Measurements from ENCODE around the gene GCAT.

GCAT gene

DNA sequence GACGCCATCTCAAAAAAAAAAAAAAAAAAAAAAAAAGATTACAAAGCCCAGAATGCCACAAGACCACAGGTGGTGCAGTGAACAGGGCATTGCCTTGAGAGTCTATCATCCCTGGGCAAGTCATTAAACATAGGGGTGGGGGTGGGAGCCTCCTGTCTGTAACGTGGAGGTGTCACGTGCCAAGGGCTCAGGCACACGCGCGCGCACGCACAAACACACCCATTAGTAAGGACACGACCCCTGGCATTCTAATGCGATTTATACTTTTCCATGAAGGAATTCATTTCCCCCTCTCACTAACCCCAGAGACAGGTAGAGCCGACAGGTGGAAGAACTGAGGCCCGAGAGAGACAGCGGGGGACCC lies 5.8 kb upstream of the GCAT start:
- H3K27me3 ChIP-seq (replicated peaks; ENCODE audit: control insufficient read depth, insufficient read depth, low read length, poor library complexity, severe bottlenecking): peaks cover 28% of the 10 kb centered on the region
- H3K9me3 ChIP-seq (ENCODE audit: control insufficient read depth, low read length): no peaks in the 10 kb centered on the region
- DNase-seq: no peak
- H3K4me1 ChIP-seq (ENCODE audit: control insufficient read depth, insufficient read depth, low read length, poor library complexity, severe bottlenecking): peaks cover 22% of the 10 kb centered on the region
- H3K36me3 ChIP-seq (ENCODE audit: control insufficient read depth, insufficient read depth, low read length): no peaks in the 10 kb centered on the region
- H3K27ac ChIP-seq (ENCODE audit: insufficient read depth, low read length, poor library complexity, severe bottlenecking): no peak overlapping the region
- H3K4me3 ChIP-seq (ENCODE audit: insufficient read depth, low read depth, low read length, poor library complexity, severe bottlenecking): peak overlapping the region; percentile 62

DNA sequence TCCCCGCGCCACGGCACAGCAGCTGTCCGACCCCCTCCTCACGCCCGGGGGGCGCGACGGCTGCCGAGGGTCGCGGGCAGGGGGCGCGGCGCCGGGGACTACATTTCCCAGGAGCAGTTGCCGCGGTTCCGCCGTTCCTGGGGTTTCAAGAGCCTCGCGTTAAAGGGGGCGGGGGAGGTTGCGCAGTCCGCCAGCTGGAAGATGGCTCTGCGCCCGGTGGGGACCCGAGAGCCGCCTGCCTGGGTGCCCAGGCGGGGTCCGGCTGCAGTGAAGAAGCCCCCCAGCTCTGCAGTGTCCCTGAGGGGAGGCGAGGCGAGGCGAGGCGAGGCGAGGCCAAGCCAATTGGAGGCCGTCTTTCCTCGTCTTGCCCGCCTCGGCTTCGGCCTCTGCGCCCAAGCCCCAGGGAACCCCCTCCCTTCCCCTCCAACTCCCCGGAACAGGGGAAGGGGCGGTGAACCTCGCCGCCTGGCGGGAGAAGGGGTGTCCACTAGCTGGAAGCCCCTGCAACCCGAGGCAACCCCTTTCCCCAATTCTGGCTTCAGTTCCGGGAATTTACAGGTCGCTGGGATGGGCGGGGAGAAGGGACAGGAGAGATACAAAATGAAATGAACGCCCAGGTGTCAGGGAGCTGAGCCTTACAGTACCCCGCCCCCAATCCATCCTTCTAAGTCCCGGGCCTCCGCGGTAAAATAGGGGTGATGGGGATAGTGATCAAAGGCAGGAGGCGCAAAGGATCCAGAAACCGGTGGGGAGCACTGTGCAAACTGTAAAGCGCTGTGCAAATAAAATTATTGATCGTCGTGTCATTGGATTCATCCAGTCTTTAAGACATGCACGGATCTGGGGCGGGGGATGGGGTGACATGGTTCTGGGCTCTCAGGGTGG lies 5.2 kb upstream of the GCAT start:
- Histone ChIP-seq H3K9me3 (ENCODE audit: control insufficient read depth, low read length) (no peaks in the 10 kb centered on the region), H3K36me3 (ENCODE audit: control insufficient read depth, insufficient read depth, low read length) (no peaks in the 10 kb centered on the region), H3K27me3 (replicated peaks; ENCODE audit: control insufficient read depth, insufficient read depth, low read length, poor library complexity, severe bottlenecking) (peaks cover 35% of the 10 kb centered on the region), H3K4me1 (ENCODE audit: control insufficient read depth, insufficient read depth, low read length, poor library complexity, severe bottlenecking) (peaks cover 28% of the 10 kb centered on the region), H3K27ac (ENCODE audit: insufficient read depth, low read length, poor library complexity, severe bottlenecking) (no peak overlapping the region), H3K4me3 (ENCODE audit: insufficient read depth, low read depth, low read length, poor library complexity, severe bottlenecking) (peak overlapping the region; percentile 62)
- DNase-seq: no peak

DNA sequence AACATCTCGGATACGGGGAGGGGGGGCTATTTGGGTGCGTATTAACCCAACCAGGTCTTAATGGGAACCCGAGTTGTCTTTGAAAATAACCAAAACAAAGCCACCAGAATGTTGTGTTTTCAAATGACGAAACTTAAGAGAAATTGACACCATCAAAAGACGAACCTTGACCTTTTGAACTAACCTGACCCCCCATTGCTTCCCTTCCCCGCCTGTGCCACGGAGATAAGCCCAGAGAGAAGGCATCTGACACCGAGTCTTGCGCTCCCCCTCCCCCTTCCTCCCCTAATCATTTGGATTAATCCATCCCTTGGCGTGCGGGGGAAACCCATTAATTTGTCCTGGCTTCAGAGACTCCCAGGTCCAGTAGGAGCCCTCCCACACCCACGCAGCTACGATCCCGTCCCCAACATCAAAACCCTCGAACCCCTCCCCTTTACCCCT lies 4.5 kb upstream of the GCAT start:
- Histone ChIP-seq H3K27ac (ENCODE audit: insufficient read depth, low read length, poor library complexity, severe bottlenecking) (no peak overlapping the region), H3K4me3 (ENCODE audit: insufficient read depth, low read depth, low read length, poor library complexity, severe bottlenecking) (peak overlapping the region; percentile 62), H3K36me3 (ENCODE audit: control insufficient read depth, insufficient read depth, low read length) (no peaks in the 10 kb centered on the region), H3K9me3 (ENCODE audit: control insufficient read depth, low read length) (no peaks in the 10 kb centered on the region), H3K4me1 (ENCODE audit: control insufficient read depth, insufficient read depth, low read length, poor library complexity, severe bottlenecking) (peaks cover 35% of the 10 kb centered on the region), H3K27me3 (replicated peaks; ENCODE audit: control insufficient read depth, insufficient read depth, low read length, poor library complexity, severe bottlenecking) (peaks cover 41% of the 10 kb centered on the region)
- no peak for DNase-seq

DNA sequence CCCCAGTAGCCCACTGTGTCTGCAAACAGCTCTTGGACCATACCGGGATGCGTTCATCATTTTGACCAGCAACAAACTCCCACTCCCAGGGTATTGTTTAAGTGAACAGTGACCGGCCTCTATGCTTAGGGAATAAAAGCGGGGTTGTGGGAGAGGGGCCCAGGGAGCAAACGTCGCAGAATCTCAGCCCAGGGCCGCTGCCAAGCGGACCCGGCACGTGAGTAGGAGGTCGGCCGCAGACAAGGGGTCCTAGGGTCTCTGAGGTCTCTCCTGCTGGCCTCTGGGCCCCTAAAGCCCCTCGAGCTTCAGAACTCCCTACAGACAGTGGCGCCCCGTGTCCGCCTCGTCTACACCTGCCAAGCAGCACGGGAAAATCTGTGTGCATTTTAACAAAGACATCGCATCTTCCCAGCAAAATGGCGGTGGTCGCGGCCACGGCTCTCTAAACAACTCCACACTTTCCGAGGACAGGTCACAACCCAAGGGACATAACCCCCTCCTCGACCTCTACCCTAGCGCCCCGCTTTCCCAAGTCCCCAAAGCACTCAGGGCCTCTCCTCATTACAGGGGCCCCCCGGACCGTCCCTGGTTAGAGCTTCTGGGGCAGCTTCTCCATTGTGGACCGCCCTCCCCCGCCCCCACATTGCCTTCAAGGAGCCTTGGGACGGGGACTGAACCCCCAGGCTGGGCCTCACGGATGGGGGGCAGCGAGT lies 3.9 kb upstream of the GCAT start:
- H3K36me3 ChIP-seq (ENCODE audit: control insufficient read depth, insufficient read depth, low read length): no peaks in the 10 kb centered on the region
- no peaks in the 10 kb centered on the region for H3K9me3 ChIP-seq (ENCODE audit: control insufficient read depth, low read length)
- no peak overlapping the region for H3K27ac ChIP-seq (ENCODE audit: insufficient read depth, low read length, poor library complexity, severe bottlenecking)
- DNase-seq: no peak
- H3K4me3 ChIP-seq (ENCODE audit: insufficient read depth, low read depth, low read length, poor library complexity, severe bottlenecking): no peak overlapping the region
- H3K27me3 ChIP-seq (replicated peaks; ENCODE audit: control insufficient read depth, insufficient read depth, low read length, poor library complexity, severe bottlenecking): peaks cover 44% of the 10 kb centered on the region
- peaks cover 37% of the 10 kb centered on the region for H3K4me1 ChIP-seq (ENCODE audit: control insufficient read depth, insufficient read depth, low read length, poor library complexity, severe bottlenecking)

DNA sequence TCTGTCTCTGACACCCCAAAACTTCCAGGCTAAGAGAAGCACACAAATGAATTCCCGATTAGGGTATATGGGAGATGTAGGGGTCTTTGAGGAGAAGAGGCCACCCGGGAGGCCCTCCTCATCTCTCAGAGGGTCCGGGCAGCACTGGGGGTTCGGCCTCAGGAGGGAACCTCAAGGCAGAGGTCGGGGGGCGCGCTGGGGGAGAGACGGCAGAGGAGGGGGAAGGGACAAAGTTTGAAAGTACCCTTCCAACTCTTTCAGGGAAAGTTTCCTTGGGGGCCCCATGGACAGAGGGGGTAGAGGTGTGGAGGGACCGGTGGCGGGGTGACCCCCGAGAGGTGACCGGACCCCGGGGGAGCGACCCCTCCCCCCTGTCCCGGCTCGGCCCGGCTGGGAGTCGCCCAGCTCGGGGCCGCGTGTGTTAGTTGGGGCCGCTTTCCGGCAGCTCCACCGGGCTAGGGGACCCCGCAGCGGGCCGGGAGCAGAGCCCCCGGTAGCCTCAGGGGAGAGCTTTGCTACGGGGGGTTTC lies 3.3 kb upstream of the GCAT start:
- no peaks in the 10 kb centered on the region for H3K36me3 ChIP-seq (ENCODE audit: control insufficient read depth, insufficient read depth, low read length)
- peak overlapping the region; percentile 62 for H3K4me3 ChIP-seq (ENCODE audit: insufficient read depth, low read depth, low read length, poor library complexity, severe bottlenecking)
- peaks cover 48% of the 10 kb centered on the region for H3K27me3 ChIP-seq (replicated peaks; ENCODE audit: control insufficient read depth, insufficient read depth, low read length, poor library complexity, severe bottlenecking)
- no peak overlapping the region for H3K27ac ChIP-seq (ENCODE audit: insufficient read depth, low read length, poor library complexity, severe bottlenecking)
- H3K4me1 ChIP-seq (ENCODE audit: control insufficient read depth, insufficient read depth, low read length, poor library complexity, severe bottlenecking): peaks cover 37% of the 10 kb centered on the region
- H3K9me3 ChIP-seq (ENCODE audit: control insufficient read depth, low read length): no peaks in the 10 kb centered on the region
- no peak for DNase-seq

DNA sequence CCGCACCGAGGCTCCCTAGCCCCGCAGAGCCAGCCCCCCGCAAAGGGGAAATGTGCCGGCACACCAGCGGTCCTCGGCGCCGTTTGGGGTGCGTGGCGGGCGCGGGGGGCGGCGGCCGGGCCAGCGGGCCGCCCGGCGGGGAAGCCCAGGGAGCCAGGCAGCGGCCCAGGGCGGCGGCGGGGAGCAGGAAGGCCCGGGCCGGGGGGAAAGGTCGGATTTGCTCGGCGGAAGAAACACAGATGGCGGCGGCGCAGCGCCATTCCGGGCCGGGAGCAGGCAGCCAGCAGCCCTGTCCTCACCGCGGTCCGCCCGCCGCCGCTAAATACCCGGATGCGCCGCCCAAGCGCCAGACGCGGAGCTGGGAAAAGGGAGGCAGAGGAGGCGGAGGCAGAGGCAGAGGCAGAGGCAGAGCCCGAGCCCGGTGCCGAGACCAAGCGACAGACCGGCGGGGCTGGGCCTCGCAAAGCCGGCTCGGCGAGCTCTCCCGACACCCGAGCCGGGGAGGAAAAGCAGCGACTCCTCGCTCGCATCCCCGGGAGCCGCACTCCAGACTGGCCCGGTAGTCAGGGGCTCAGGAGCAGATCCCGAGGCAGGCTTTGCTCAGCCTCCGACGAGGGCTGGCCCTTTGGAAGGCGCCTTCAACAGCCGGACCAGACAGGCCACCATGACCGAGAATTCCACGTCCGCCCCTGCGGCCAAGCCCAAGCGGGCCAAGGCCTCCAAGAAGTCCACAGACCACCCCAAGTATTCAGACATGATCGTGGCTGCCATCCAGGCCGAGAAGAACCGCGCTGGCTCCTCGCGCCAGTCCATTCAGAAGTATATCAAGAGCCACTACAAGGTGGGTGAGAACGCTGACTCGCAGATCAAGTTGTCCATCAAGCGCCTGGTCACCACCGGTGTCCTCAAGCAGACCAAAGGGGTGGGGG lies 2.6 kb upstream of the GCAT start:
- Histone ChIP-seq H3K4me1 (ENCODE audit: control insufficient read depth, insufficient read depth, low read length, poor library complexity, severe bottlenecking) (peaks cover 37% of the 10 kb centered on the region), H3K27ac (ENCODE audit: insufficient read depth, low read length, poor library complexity, severe bottlenecking) (no peak overlapping the region), H3K27me3 (replicated peaks; ENCODE audit: control insufficient read depth, insufficient read depth, low read length, poor library complexity, severe bottlenecking) (peaks cover 48% of the 10 kb centered on the region), H3K9me3 (ENCODE audit: control insufficient read depth, low read length) (no peaks in the 10 kb centered on the region), H3K4me3 (ENCODE audit: insufficient read depth, low read depth, low read length, poor library complexity, severe bottlenecking) (peak overlapping the region; percentile 62), H3K36me3 (ENCODE audit: control insufficient read depth, insufficient read depth, low read length) (no peaks in the 10 kb centered on the region)
- DNase-seq: peak; percentile 28 to 43 (median 38)

DNA sequence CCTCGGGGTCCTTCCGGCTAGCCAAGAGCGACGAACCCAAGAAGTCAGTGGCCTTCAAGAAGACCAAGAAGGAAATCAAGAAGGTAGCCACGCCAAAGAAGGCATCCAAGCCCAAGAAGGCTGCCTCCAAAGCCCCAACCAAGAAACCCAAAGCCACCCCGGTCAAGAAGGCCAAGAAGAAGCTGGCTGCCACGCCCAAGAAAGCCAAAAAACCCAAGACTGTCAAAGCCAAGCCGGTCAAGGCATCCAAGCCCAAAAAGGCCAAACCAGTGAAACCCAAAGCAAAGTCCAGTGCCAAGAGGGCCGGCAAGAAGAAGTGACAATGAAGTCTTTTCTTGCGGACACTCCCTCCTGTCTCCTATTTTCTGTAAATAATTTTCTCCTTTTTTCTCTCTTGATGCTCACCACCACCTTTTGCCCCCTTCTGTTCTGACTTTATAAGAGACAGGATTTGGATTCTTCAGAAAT lies 1.9 kb upstream of the GCAT start:
- H3K4me1 ChIP-seq (ENCODE audit: control insufficient read depth, insufficient read depth, low read length, poor library complexity, severe bottlenecking): peaks cover 37% of the 10 kb centered on the region
- no peak for DNase-seq
- no peak overlapping the region for H3K4me3 ChIP-seq (ENCODE audit: insufficient read depth, low read depth, low read length, poor library complexity, severe bottlenecking)
- no peaks in the 10 kb centered on the region for H3K9me3 ChIP-seq (ENCODE audit: control insufficient read depth, low read length)
- no peak overlapping the region for H3K27ac ChIP-seq (ENCODE audit: insufficient read depth, low read length, poor library complexity, severe bottlenecking)
- H3K36me3 ChIP-seq (ENCODE audit: control insufficient read depth, insufficient read depth, low read length): no peaks in the 10 kb centered on the region
- peaks cover 48% of the 10 kb centered on the region for H3K27me3 ChIP-seq (replicated peaks; ENCODE audit: control insufficient read depth, insufficient read depth, low read length, poor library complexity, severe bottlenecking)

DNA sequence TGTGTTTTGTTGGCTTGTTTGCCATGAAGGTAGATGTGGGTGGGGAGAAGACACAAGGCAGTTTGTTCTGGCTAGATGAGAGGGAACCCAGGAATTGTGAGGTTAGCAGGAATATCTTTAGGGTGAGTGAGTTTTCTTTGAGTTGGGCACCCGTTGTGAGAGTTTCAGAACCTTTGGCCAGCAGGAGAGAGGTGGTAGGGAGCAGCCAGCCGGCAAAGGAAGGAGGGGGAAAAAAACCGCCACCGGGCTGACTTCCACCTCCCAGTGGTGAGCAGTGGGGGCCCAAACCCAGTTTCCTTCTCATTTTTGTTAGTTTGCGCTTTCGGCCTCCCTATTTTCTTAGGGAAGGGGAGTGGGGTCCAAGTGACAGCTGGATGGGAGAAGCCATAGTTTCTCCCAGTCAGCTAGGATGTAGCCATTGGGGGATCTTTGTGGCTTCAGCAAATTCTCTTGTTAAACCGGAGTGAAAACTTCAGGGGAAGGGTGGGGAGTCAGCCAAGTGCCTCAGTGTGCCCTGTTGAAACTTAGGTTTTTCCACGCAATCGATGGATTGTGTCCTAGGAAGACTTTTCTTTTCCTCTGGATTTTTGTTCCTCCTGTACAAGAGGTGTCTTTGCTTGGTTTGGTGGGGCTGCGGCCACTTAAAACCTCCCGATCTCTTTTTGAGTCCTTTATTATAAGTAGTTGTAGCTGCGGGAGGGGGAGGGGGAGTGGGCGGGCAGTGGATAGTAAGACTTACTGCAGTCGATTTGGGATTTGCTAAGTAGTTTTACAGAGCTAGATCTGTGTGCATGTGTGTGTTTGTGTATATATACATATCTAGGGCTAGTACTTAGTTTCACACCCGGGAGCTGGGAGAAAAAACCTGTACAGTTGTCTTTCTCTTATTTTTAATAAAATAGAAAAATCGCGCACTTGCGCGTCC lies 1.1 kb upstream of the GCAT start:
- no peak for DNase-seq
- Histone ChIP-seq H3K4me1 (ENCODE audit: control insufficient read depth, insufficient read depth, low read length, poor library complexity, severe bottlenecking) (peaks cover 37% of the 10 kb centered on the region), H3K27me3 (replicated peaks; ENCODE audit: control insufficient read depth, insufficient read depth, low read length, poor library complexity, severe bottlenecking) (peaks cover 48% of the 10 kb centered on the region)

DNA sequence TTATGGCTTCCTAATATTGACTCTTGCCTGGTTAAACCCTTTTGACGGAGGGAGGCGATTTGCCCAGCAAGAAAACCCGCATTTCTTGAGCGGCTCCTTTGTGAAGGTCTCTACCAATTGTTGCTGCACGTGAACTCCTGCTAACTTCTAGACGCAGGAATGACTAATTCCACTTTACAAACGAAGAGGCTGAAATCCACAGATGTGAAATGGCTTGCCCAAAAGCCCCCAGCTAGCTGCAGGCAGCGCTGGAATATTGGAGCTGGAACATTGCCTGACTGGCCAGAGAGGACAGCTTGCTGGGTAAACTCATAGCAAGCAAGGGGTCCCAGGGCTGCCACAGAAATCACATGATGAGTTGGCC lies 542 bp downstream of the GCAT start:
- Histone ChIP-seq H3K4me1 (ENCODE audit: control insufficient read depth, insufficient read depth, low read length, poor library complexity, severe bottlenecking) (peaks cover 25% of the 10 kb centered on the region), H3K36me3 (ENCODE audit: control insufficient read depth, insufficient read depth, low read length) (no peaks in the 10 kb centered on the region), H3K27ac (ENCODE audit: insufficient read depth, low read length, poor library complexity, severe bottlenecking) (no peak overlapping the region)

More for the DNA sequence above, 1.1 kb upstream of the GCAT start:
- Histone ChIP-seq H3K27ac (ENCODE audit: insufficient read depth, low read length, poor library complexity, severe bottlenecking) (no peak overlapping the region), H3K36me3 (ENCODE audit: control insufficient read depth, insufficient read depth, low read length) (no peaks in the 10 kb centered on the region), H3K4me3 (ENCODE audit: insufficient read depth, low read depth, low read length, poor library complexity, severe bottlenecking) (no peak overlapping the region), H3K9me3 (ENCODE audit: control insufficient read depth, low read length) (no peaks in the 10 kb centered on the region)

More for the DNA sequence above, 542 bp downstream of the GCAT start:
- H3K9me3 ChIP-seq (ENCODE audit: control insufficient read depth, low read length): no peaks in the 10 kb centered on the region
- peaks cover 38% of the 10 kb centered on the region for H3K27me3 ChIP-seq (replicated peaks; ENCODE audit: control insufficient read depth, insufficient read depth, low read length, poor library complexity, severe bottlenecking)
- peak overlapping the region; percentile 50 for H3K4me3 ChIP-seq (ENCODE audit: insufficient read depth, low read depth, low read length, poor library complexity, severe bottlenecking)
- no peak for DNase-seq
